B cell (primary cell): ENCODE results near the gene DIABLO. TPM values are rescaled to one million over a fixed set of nuclear protein-coding genes. Genes with fewer than 3 reads are reported as not detected.

ENCODE experiments used
- ATAC-seq: fragments of 200-7000 bp; cut with Tn5 transposase; one replicate; pipeline ENCODE4 v1.10.0; 2021; ENCODE audit warnings: low read depth, mild to moderate bottlenecking, moderate number of reproducible peaks, moderate library complexity
- CTCF ChIA-PET: fragments of 350-600 bp; sonication (Branson Sonifier 250); formaldehyde crosslinking; loops from one replicate; lab custom pipeline; 2021; ENCODE audit warnings: antibody characterized with exemption, inconsistent platforms; lab: Charles Lee
- POLR2A ChIA-PET: fragments of 350-600 bp; sonication (Branson Sonifier 250); formaldehyde crosslinking; loops from one replicate; lab custom pipeline; 2021; ENCODE audit warnings: antibody characterized with exemption; lab: Charles Lee
- DNase-seq: peaks from one replicate; pipeline ENCODE4 v3.0.0; 2013
- H2AFZ ChIP-seq: 2 replicates; pipeline ENCODE4 v1.6.1; 2012; ENCODE audit warnings: mild to moderate bottlenecking, low read depth, low read length; ENCODE audit not compliant: insufficient read depth, poor library complexity, severe bottlenecking
- H3K27ac ChIP-seq, 2 donors: 1 replicate in 1 of 2; 2 replicates in 1 of 2; pipeline ENCODE4 v1.5.1; 2012 to 2013; ENCODE audit warnings: low read length in 2 of 2, mild to moderate bottlenecking in 2 of 2, moderate library complexity in 1 of 2
- H3K27me3 ChIP-seq, 4 experiments: fragments of 200-600 bp in 1 of 4; sonication (generic) in 1 of 4; replicated peaks in 1 of 4; 1 replicate in 2 of 4; 2 replicates in 2 of 4; pipeline versions ENCODE4 v1.6.1 to v1.7.0; 2013 to 2016; ENCODE audit warnings: low read length in 3 of 4, mild to moderate bottlenecking in 2 of 4, mixed read lengths in 1 of 4, moderate library complexity in 1 of 4; ENCODE audit not compliant: insufficient read depth in 4 of 4, control insufficient read depth in 3 of 4; ENCODE audit errors: control extremely low read depth in 1 of 4
- H3K36me3 ChIP-seq, 2 experiments: replicated peaks in 1 of 2; 1 replicate in 1 of 2; 2 replicates in 1 of 2; pipeline versions ENCODE4 v1.6.1 to v1.7.1; 2013; ENCODE audit warnings: low read length in 1 of 2; ENCODE audit not compliant: insufficient read depth in 2 of 2, control insufficient read depth in 1 of 2; ENCODE audit errors: control extremely low read depth in 1 of 2, extremely low read depth in 1 of 2
- H3K4me1 ChIP-seq, 2 donors: fragments of 200-600 bp in 1 of 2; sonication (generic) in 1 of 2; 1 replicate in 1 of 2; 2 replicates in 1 of 2; pipeline versions ENCODE4 v1.5.1 to v1.6.1; 2013 to 2017; ENCODE audit warnings: low read length in 2 of 2; ENCODE audit not compliant: control insufficient read depth in 2 of 2, insufficient read depth in 2 of 2
- H3K4me2 ChIP-seq: replicated peaks from 2 replicates; pipeline ENCODE3; 2012; ENCODE audit warnings: mild to moderate bottlenecking, low read depth, low read length; ENCODE audit not compliant: poor library complexity, severe bottlenecking
- H3K4me3 ChIP-seq, 5 experiments: fragments of 200-600 bp in 1 of 5; sonication (generic) in 1 of 5; 1 replicate in 3 of 5; 2 replicates in 2 of 5; pipeline versions ENCODE4 v1.5.1 to v1.7.0; 2011 to 2016; ENCODE audit warnings: low read length in 4 of 5, mild to moderate bottlenecking in 4 of 5, low read depth in 2 of 5, control low read depth in 1 of 5, moderate library complexity in 1 of 5; ENCODE audit not compliant: insufficient read depth in 1 of 5; ENCODE audit errors: control extremely low read depth in 1 of 5, extremely low read depth in 1 of 5
- H3K79me2 ChIP-seq: fragments of 200-600 bp; sonication (generic); one replicate; pipeline ENCODE4 v1.6.0; 2016; ENCODE audit warnings: low read length; ENCODE audit not compliant: control insufficient read depth, insufficient read depth
- H3K9ac ChIP-seq: fragments of 200-600 bp; sonication (generic); 2 replicates; pipeline ENCODE4 v1.6.1; 2017; ENCODE audit warnings: mild to moderate bottlenecking, low read length, moderate library complexity
- H3K9me3 ChIP-seq, 3 donors: one replicate each; pipeline versions ENCODE4 v1.6.1 to v1.7.1; 2013; ENCODE audit warnings: low read length in 2 of 3; ENCODE audit not compliant: control insufficient read depth in 2 of 3, insufficient read depth in 1 of 3; ENCODE audit errors: control extremely low read depth in 1 of 3
- H4K20me1 ChIP-seq: 2 replicates; pipeline ENCODE4 v1.6.0; 2012; ENCODE audit warnings: mild to moderate bottlenecking, low read length; ENCODE audit not compliant: insufficient read depth, control insufficient read depth, poor library complexity, severe bottlenecking
- H3K27ac Mint-ChIP-seq: one replicate; pipeline ENCODE4 v1.8.0; 2021; ENCODE audit warnings: mixed read lengths
- H3K27me3 Mint-ChIP-seq: one replicate; pipeline ENCODE4 v1.8.0; 2021; ENCODE audit warnings: mixed read lengths
- H3K4me1 Mint-ChIP-seq: one replicate; pipeline ENCODE4 v1.8.0; 2021; ENCODE audit warnings: mixed read lengths
- H3K4me3 Mint-ChIP-seq: one replicate; pipeline ENCODE4 v1.8.0; 2021; ENCODE audit warnings: mixed read lengths
- H3K9me3 Mint-ChIP-seq: one replicate; pipeline ENCODE4 v1.8.0; 2022; ENCODE audit warnings: mixed read lengths; ENCODE audit not compliant: insufficient read depth
- EZH2 ChIP-seq: IDR thresholded peaks from 2 replicates; pipeline ENCODE4 v1.6.1; 2012; ENCODE audit warnings: borderline replicate concordance, low read depth, mild to moderate bottlenecking, moderate library complexity, low read length; ENCODE audit not compliant: insufficient read depth, poor library complexity, severe bottlenecking
- WGBS: methylation state at CpG from one replicate; pipeline ENCODE4 v1.1.5; 2013; ENCODE audit warnings: missing lambda C conversion rate; ENCODE audit not compliant: insufficient coverage; 5-methylcytosine and 5-hydroxymethylcytosine counted together
- intact Hi-C: fragments of 100-400 bp; cut with micrococcal nuclease; formaldehyde crosslinking; loops from one replicate; pipeline ENCODE4 v1.10.0; 2022
- polyA plus RNA-seq: library from polyadenylated mRNA; depleted of rRNA; stranded (reverse); fragments of >200 nt; gene quantifications from 2 replicates; pipeline ENCODE4 v1.2.3, GENCODE V29; 2012
- total RNA-seq, 2 donors: library from RNA; stranded (reverse); fragments of 120-200 nt in 1 of 2; gene quantifications; 1 replicate in 1 of 2; 2 replicates in 1 of 2; pipeline versions ENCODE4 v1.2.3 to v1.2.4, GENCODE V29; 2013 to 2022
- TF ChIP-seq, protein P1 (sequence below): fragments of 200-600 bp; IDR thresholded peaks from one replicate; pipeline ENCODE4 v1.8.0; 2022; ENCODE audit warnings: antibody characterized with exemption, mild to moderate bottlenecking

The DIABLO gene
- total and polyA plus RNA-seq, 2 donors (not counting 1 experiment from before 2014, with no cell fraction given): 36.8 to 44.6 TPM

DNA sequence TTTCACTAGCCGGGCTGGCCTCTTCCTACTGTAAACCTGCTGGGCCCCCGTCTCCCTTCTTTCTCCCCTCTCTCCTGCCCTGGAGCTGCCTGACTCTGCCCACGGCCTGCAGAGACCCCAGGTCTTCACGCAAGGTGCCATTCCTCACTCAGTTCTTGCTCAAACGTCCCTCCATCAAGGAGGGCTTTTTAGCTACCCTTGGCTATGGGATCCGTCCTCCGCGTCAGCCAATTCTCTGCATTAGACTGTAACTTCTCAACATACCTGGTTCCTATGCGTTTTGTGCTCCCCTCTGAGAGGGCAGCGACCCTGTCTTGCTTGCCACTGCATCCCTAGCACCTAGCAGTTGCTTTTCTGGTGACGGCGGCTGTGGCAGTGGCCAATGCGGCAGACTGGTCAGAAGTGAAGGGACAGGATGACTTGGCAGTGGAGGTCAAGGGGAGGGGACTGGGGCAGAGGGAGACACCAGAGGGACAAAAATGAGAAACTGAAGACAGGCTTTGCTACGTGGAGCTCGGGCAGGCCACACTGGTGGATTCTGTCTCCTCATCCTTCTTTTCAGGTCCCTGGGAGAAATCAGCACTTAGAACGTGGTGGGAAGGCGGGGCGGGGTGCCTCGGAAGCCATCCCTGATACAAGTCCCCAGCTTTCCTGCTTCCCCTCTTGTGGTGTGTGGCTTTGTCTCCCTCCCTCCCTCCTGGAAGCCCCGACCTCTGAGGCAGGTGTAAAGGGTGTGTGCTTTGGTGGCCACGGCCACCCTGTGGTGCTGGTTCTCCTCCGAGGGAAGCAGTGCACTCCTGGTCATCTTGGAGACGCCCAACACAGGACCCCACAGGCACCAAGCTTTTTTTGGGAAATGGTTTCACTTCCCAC lies 20.6 kb downstream of the DIABLO start:
- no peak overlapping the region for H3K9ac ChIP-seq
- intact Hi-C loops: no loop called here
- CTCF ChIA-PET: interaction anchor here (1.0 to 1.2 kb wide), 2 partner anchors 15 to 82 kb away, joined by 3 to 4 read pairs; no protein-coding TSS in a partner anchor
- peaks cover 13 to 14% of the 10 kb centered on the region in 2 donors for H3K4me1 ChIP-seq
- peak overlapping the region; percentile 88 for H3K4me3 Mint-ChIP-seq
- TF ChIP-seq EZH2: no peak
- TF ChIP-seq, protein P1, sequence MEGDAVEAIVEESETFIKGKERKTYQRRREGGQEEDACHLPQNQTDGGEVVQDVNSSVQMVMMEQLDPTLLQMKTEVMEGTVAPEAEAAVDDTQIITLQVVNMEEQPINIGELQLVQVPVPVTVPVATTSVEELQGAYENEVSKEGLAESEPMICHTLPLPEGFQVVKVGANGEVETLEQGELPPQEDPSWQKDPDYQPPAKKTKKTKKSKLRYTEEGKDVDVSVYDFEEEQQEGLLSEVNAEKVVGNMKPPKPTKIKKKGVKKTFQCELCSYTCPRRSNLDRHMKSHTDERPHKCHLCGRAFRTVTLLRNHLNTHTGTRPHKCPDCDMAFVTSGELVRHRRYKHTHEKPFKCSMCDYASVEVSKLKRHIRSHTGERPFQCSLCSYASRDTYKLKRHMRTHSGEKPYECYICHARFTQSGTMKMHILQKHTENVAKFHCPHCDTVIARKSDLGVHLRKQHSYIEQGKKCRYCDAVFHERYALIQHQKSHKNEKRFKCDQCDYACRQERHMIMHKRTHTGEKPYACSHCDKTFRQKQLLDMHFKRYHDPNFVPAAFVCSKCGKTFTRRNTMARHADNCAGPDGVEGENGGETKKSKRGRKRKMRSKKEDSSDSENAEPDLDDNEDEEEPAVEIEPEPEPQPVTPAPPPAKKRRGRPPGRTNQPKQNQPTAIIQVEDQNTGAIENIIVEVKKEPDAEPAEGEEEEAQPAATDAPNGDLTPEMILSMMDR: no peak
- H3K9me3 ChIP-seq: peaks cover 0 to 13% (median 0%) of the 10 kb centered on the region in 3 donors
- H3K4me2 ChIP-seq: no peak overlapping the region
- H3K27ac Mint-ChIP-seq: peak overlapping the region; percentile 62
- H3K79me2 ChIP-seq: no peaks in the 10 kb centered on the region
- peaks cover 12% of the 10 kb centered on the region for H3K4me1 Mint-ChIP-seq
- H2AFZ ChIP-seq: no peak overlapping the region
- H3K27ac ChIP-seq: no peak overlapping the region
- no peaks in the 10 kb centered on the region for H4K20me1 ChIP-seq
- no peaks in the 10 kb centered on the region for H3K9me3 Mint-ChIP-seq
- H3K36me3 ChIP-seq: peaks cover 0 to 31% of the 10 kb centered on the region in 2 experiments
- H3K27me3 ChIP-seq: peaks cover 0 to 41% (median 20%) of the 10 kb centered on the region in 4 experiments
- H3K4me3 ChIP-seq: no peak overlapping the region
- POLR2A ChIA-PET: interaction anchor here (0.6 kb wide), 1 partner anchor 17 kb away, joined by 3 read pairs; no protein-coding TSS in a partner anchor
- WGBS: 65% methylated on average over 19 of the region's 23 CpGs
- peaks cover 17% of the 10 kb centered on the region for H3K27me3 Mint-ChIP-seq
- ATAC-seq: no peak
- peak; percentile 34 for DNase-seq
